PC-9 (cell line): Measurements from ENCODE around the gene WDR59. TPM values are rescaled to one million over a fixed set of nuclear protein-coding genes. Genes with fewer than 3 reads are reported as not detected.

Experiments used
- BruUV-seq: library from RNA; stranded (reverse); fragments of 400-500 nt; replicated peaks from 2 replicates; lab custom pipeline; 2021; lab: Mats Ljungman, UMichigan
- CTCF ChIA-PET: fragments of 300-600 bp; sonication (Branson Sonifier 250); formaldehyde crosslinking; loops from one replicate; lab custom pipeline; 2022; ENCODE audit warnings: antibody characterized with exemption; lab: Charles Lee
- POLR2A ChIA-PET: fragments of 300-600 bp; sonication (Branson Sonifier 250); formaldehyde crosslinking; loops from one replicate; lab custom pipeline; 2022; ENCODE audit warnings: antibody characterized with exemption; ENCODE audit not compliant: unreplicated experiment; lab: Charles Lee
- DNase-seq, 2 experiments: peaks; one replicate each; pipeline versions ENCODE4 v3.0.0 to v3.0.0-alpha.2; 2015 to 2022; ENCODE audit warnings: mixed read lengths in 1 of 2
- H2AFZ ChIP-seq: fragments of 200-600 bp; sonication (generic); 2 replicates; pipeline ENCODE4 v1.8.1; 2017; ENCODE audit warnings: antibody characterized with exemption
- H3F3A ChIP-seq: fragments of 200-600 bp; sonication (generic); 2 replicates; pipeline ENCODE4 v1.8.1; 2017; ENCODE audit warnings: antibody characterized with exemption, mild to moderate bottlenecking, low read depth; ENCODE audit not compliant: insufficient read depth
- H3K27ac ChIP-seq: fragments of 200-600 bp; sonication (generic); 2 replicates; pipeline ENCODE4 v1.6.1; 2016; ENCODE audit warnings: mixed run types
- H3K27me3 ChIP-seq: fragments of 200-600 bp; sonication (generic); 2 replicates; pipeline ENCODE4 v1.6.1; 2016; ENCODE audit warnings: low read depth, mixed run types; ENCODE audit not compliant: insufficient read depth
- H3K36me3 ChIP-seq: fragments of 200-600 bp; sonication (generic); 2 replicates; pipeline ENCODE4 v1.6.1; 2016; ENCODE audit warnings: low read depth, mixed run types
- H3K4me1 ChIP-seq: fragments of 200-600 bp; sonication (generic); replicated peaks from 2 replicates; pipeline ENCODE4 v1.6.1; 2016; ENCODE audit warnings: mixed run types; ENCODE audit not compliant: insufficient read depth
- H3K4me2 ChIP-seq: fragments of 200-600 bp; sonication (generic); 2 replicates; pipeline ENCODE4 v1.6.1; 2017; ENCODE audit warnings: mixed run types
- H3K4me3 ChIP-seq: fragments of 200-600 bp; sonication (generic); 2 replicates; pipeline ENCODE4 v1.6.1; 2016; ENCODE audit warnings: mixed run types
- H3K79me2 ChIP-seq: fragments of 200-600 bp; sonication (generic); 2 replicates; pipeline ENCODE4 v1.6.1; 2017; ENCODE audit warnings: low read depth, mixed run types
- H3K9me2 ChIP-seq: fragments of 200-600 bp; sonication (generic); 2 replicates; pipeline ENCODE4 v1.8.1; 2017; ENCODE audit warnings: mild to moderate bottlenecking; ENCODE audit not compliant: insufficient read depth
- H3K9me3 ChIP-seq: fragments of 200-600 bp; sonication (generic); 2 replicates; pipeline ENCODE4 v1.8.1; 2016; ENCODE audit warnings: low read depth; ENCODE audit not compliant: insufficient read depth
- H4K20me1 ChIP-seq: fragments of 200-600 bp; sonication (generic); 2 replicates; pipeline ENCODE4 v1.8.1; 2017; ENCODE audit not compliant: insufficient read depth
- EZH2 ChIP-seq: fragments of 200-600 bp; sonication (generic); IDR thresholded peaks from 2 replicates; pipeline ENCODE4 v1.8.0; 2017; ENCODE audit warnings: antibody characterized with exemption, low read depth
- intact Hi-C: fragments of 100-400 bp; cut with micrococcal nuclease; formaldehyde crosslinking; loops from one replicate; pipeline ENCODE4 v1.10.0; 2022; ENCODE audit not compliant: unreplicated experiment
- total RNA-seq: library from RNA; stranded (reverse); gene quantifications from 2 replicates; pipeline ENCODE4 v1.2.3, GENCODE V29; 2021
- TF ChIP-seq, protein P1 (sequence below): fragments of 200-600 bp; sonication (generic); conservative IDR thresholded peaks from 2 replicates; pipeline ENCODE4 v1.6.1; 2017; ENCODE audit warnings: mixed run types, antibody characterized with exemption, mild to moderate bottlenecking, moderate library complexity

WDR59 gene
- total RNA-seq, 1 experiment from 2014 or later: 97.1 TPM

GRCh38 chr16:74997042-74997491 lies 12.1 kb upstream of the WDR59 start:
- H3K9me3 ChIP-seq: no peaks in the 10 kb centered on the region
- H3K27me3 ChIP-seq: no peaks in the 10 kb centered on the region
- no peak overlapping the region for H3K4me3 ChIP-seq
- H3K4me1 ChIP-seq: peaks cover 36% of the 10 kb centered on the region
- TF ChIP-seq, protein P1, sequence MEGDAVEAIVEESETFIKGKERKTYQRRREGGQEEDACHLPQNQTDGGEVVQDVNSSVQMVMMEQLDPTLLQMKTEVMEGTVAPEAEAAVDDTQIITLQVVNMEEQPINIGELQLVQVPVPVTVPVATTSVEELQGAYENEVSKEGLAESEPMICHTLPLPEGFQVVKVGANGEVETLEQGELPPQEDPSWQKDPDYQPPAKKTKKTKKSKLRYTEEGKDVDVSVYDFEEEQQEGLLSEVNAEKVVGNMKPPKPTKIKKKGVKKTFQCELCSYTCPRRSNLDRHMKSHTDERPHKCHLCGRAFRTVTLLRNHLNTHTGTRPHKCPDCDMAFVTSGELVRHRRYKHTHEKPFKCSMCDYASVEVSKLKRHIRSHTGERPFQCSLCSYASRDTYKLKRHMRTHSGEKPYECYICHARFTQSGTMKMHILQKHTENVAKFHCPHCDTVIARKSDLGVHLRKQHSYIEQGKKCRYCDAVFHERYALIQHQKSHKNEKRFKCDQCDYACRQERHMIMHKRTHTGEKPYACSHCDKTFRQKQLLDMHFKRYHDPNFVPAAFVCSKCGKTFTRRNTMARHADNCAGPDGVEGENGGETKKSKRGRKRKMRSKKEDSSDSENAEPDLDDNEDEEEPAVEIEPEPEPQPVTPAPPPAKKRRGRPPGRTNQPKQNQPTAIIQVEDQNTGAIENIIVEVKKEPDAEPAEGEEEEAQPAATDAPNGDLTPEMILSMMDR: no peak
- TF ChIP-seq EZH2: no peak
- H2AFZ ChIP-seq: no peak overlapping the region
- H3K9me2 ChIP-seq: no peaks in the 10 kb centered on the region
- H4K20me1 ChIP-seq: peaks cover 24% of the 10 kb centered on the region
- no peak overlapping the region for H3K4me2 ChIP-seq
- H3K79me2 ChIP-seq: peaks cover 27% of the 10 kb centered on the region
- intact Hi-C loops: loop anchor here (5.0 to 10.0 kb wide), 3 partner anchors 50 to 292 kb away; partner anchors contain the start of gene MLKL
- BruUV-seq: no TSS peak
- no peaks in the 10 kb centered on the region for H3K36me3 ChIP-seq
- POLR2A ChIA-PET: interaction anchor here (0.9 kb wide), 1 partner anchor 913 kb away, joined by 4 read pairs; no protein-coding TSS in a partner anchor
- peak overlapping the region; percentile 20; the same call in 1 of the 2 replicates for H3K27ac ChIP-seq
- DNase-seq: no peak
- H3F3A ChIP-seq: peaks cover 24% of the 10 kb centered on the region
- CTCF ChIA-PET: no interaction called here

GRCh38 chr16:74995986-74996385 lies 11.1 kb upstream of the WDR59 start:
- Histone ChIP-seq H3K4me2 (no peak overlapping the region), H4K20me1 (peaks cover 13% of the 10 kb centered on the region), H3K9me2 (no peaks in the 10 kb centered on the region), H3K79me2 (peaks cover 16% of the 10 kb centered on the region), H3K9me3 (no peaks in the 10 kb centered on the region), H3K27me3 (no peaks in the 10 kb centered on the region), H2AFZ (0 out of 2 replicates have a peak overlapping the region, but pooled peaks have one; percentile 23), H3K36me3 (no peaks in the 10 kb centered on the region), H3K27ac (no peak overlapping the region), H3F3A (peaks cover 24% of the 10 kb centered on the region), H3K4me3 (no peak overlapping the region), H3K4me1 (peaks cover 25% of the 10 kb centered on the region)
- no TSS peak for BruUV-seq
- ChIA-PET CTCF (no interaction called here), POLR2A (interaction anchor here (0.6 to 0.9 kb wide), 2 partner anchors 48 to 914 kb away, joined by 4 read pairs; no protein-coding TSS in a partner anchor)
- TF ChIP-seq, protein P1: no peak
- TF ChIP-seq EZH2: no peak
- DNase-seq: no peak
- intact Hi-C loops: loop anchor here (5.0 to 10.0 kb wide), 3 partner anchors 51 to 291 kb away; partner anchors contain the start of gene MLKL

GRCh38 chr16:74991593-74992403 lies 6.9 kb upstream of the WDR59 start:
- intact Hi-C loops: loop anchor here (10.0 kb wide), 1 partner anchor 287 kb away; the partner anchor contains the start of gene MLKL
- DNase-seq: no peak
- Histone ChIP-seq H4K20me1 (no peaks in the 10 kb centered on the region), H3K9me3 (no peaks in the 10 kb centered on the region), H3K4me1 (peaks cover 4% of the 10 kb centered on the region), H3K9me2 (no peaks in the 10 kb centered on the region), H3K4me2 (no peak overlapping the region), H3K4me3 (no peak overlapping the region), H3K27me3 (no peaks in the 10 kb centered on the region), H3K36me3 (no peaks in the 10 kb centered on the region), H3K27ac (no peak overlapping the region), H2AFZ (no peak overlapping the region), H3K79me2 (no peaks in the 10 kb centered on the region), H3F3A (peaks cover 9% of the 10 kb centered on the region)
- no TSS peak for BruUV-seq
- TF ChIP-seq, protein P1: no peak
- no peak for TF ChIP-seq EZH2
- ChIA-PET POLR2A (no interaction called here), CTCF (no interaction called here)
